Glutamatergic neuron (in vitro differentiated cells): ENCODE results near the gene AJM1. TPM values are rescaled to one million over a fixed set of nuclear protein-coding genes. Genes with fewer than 3 reads are reported as not detected.
"Not testable (repeated sequence)": the region's sequence is repeated elsewhere in the genome, so short reads cannot be mapped to it uniquely, and the experiment has no call there.

ENCODE experiments used
- DNase-seq: peaks from one replicate; pipeline ENCODE4 v3.0.0; 2022
- H3K27ac Mint-ChIP-seq: one replicate; pipeline ENCODE4 v1.8.0; 2020; ENCODE audit warnings: mild to moderate bottlenecking, mixed read lengths, inconsistent platforms; ENCODE audit not compliant: unreplicated experiment
- H3K27me3 Mint-ChIP-seq: one replicate; pipeline ENCODE4 v1.8.0; 2020; ENCODE audit warnings: mild to moderate bottlenecking, moderate library complexity, mixed read lengths, inconsistent platforms; ENCODE audit not compliant: unreplicated experiment
- H3K36me3 Mint-ChIP-seq: one replicate; pipeline ENCODE4 v1.8.0; 2020; ENCODE audit warnings: mild to moderate bottlenecking, mixed read lengths, inconsistent platforms; ENCODE audit not compliant: unreplicated experiment
- H3K4me1 Mint-ChIP-seq: one replicate; pipeline ENCODE4 v1.8.0; 2020; ENCODE audit warnings: mild to moderate bottlenecking, low read depth, mixed read lengths, inconsistent platforms; ENCODE audit not compliant: unreplicated experiment
- H3K4me3 Mint-ChIP-seq: one replicate; pipeline ENCODE4 v1.8.0; 2020; ENCODE audit warnings: mild to moderate bottlenecking, mixed read lengths, inconsistent platforms; ENCODE audit not compliant: unreplicated experiment
- H3K9me3 Mint-ChIP-seq: one replicate; pipeline ENCODE4 v1.8.0; 2020; ENCODE audit warnings: mild to moderate bottlenecking, moderate library complexity, mixed read lengths, inconsistent platforms; ENCODE audit not compliant: unreplicated experiment
- CTCF ChIP-seq: fragments of 200-600 bp; sonication (generic); IDR thresholded peaks from one replicate; pipeline ENCODE4 v1.5.0; 2021; ENCODE audit not compliant: partially characterized antibody, unreplicated experiment
- total RNA-seq: library from RNA; stranded (reverse); fragmentation: NEBNext Ultra II Directional; extraction: Animal tissue kit (Norgen Biotek cat#: 25700); gene quantifications from one replicate; pipeline ENCODE4 v1.2.1, GENCODE V29; 2021; ENCODE audit not compliant: unreplicated experiment

The AJM1 gene
- total RNA-seq, 1 donor from 2014 or later: 15.3 TPM

- peaks cover 11% of the 10 kb centered on the region for H3K9me3 Mint-ChIP-seq
- DNase-seq: no peak
- peak overlapping the region; percentile 80 for H3K27ac Mint-ChIP-seq
- H3K4me1 Mint-ChIP-seq: peaks cover 10% of the 10 kb centered on the region
- no peak for TF ChIP-seq CTCF
- H3K4me3 Mint-ChIP-seq: no peak overlapping the region
- H3K36me3 Mint-ChIP-seq: no peaks in the 10 kb centered on the region
- H3K27me3 Mint-ChIP-seq: peaks cover 18% of the 10 kb centered on the region
These were observed 6.9 kb upstream of the AJM1 start for GRCh38 chr9:136835162-136835931.

- Mint-ChIP-seq H3K27ac (peak overlapping the region; percentile 48), H3K36me3 (no peaks in the 10 kb centered on the region), H3K4me1 (peaks cover 13% of the 10 kb centered on the region), H3K27me3 (peaks cover 18% of the 10 kb centered on the region), H3K9me3 (peaks cover 11% of the 10 kb centered on the region), H3K4me3 (no peak overlapping the region)
- no peak for TF ChIP-seq CTCF
- no peak for DNase-seq
These were observed 6.1 kb upstream of the AJM1 start for GRCh38 chr9:136835932-136836904.

- no peak for TF ChIP-seq CTCF
- Mint-ChIP-seq H3K27ac (peak overlapping the region; percentile 33), H3K4me1 (peaks cover 15% of the 10 kb centered on the region), H3K4me3 (no peak overlapping the region), H3K36me3 (no peaks in the 10 kb centered on the region), H3K27me3 (peaks cover 18% of the 10 kb centered on the region), H3K9me3 (peaks cover 11% of the 10 kb centered on the region)
- no peak for DNase-seq
These were observed 5.0 kb upstream of the AJM1 start for GRCh38 chr9:136837146-136837855.

GRCh38 chr9:136837856-136838277 lies 4.4 kb upstream of the AJM1 start:
- H3K27ac Mint-ChIP-seq, H3K4me3 Mint-ChIP-seq, DNase-seq, H3K9me3 Mint-ChIP-seq, H3K36me3 Mint-ChIP-seq: not testable (repeated sequence)
- peaks cover 15% of the 10 kb centered on the region for H3K27me3 Mint-ChIP-seq
- H3K4me1 Mint-ChIP-seq: peaks cover 15% of the 10 kb centered on the region
